Stimulated activated CD4-positive, alpha-beta T cell treated with anti-CD3 and anti-CD28 coated beads, Interleukin-1b, Interleukin-23, amount 100 ng/mL, for 4 hours (primary cell): ENCODE data around the gene LRPAP1.

Experiments used
- DNase-seq, 2 donors: peaks; one replicate each; pipeline ENCODE4 v3.0.0-alpha.2; 2020; ENCODE audit warnings: low read depth in 2 of 2

The LRPAP1 gene

DNA sequence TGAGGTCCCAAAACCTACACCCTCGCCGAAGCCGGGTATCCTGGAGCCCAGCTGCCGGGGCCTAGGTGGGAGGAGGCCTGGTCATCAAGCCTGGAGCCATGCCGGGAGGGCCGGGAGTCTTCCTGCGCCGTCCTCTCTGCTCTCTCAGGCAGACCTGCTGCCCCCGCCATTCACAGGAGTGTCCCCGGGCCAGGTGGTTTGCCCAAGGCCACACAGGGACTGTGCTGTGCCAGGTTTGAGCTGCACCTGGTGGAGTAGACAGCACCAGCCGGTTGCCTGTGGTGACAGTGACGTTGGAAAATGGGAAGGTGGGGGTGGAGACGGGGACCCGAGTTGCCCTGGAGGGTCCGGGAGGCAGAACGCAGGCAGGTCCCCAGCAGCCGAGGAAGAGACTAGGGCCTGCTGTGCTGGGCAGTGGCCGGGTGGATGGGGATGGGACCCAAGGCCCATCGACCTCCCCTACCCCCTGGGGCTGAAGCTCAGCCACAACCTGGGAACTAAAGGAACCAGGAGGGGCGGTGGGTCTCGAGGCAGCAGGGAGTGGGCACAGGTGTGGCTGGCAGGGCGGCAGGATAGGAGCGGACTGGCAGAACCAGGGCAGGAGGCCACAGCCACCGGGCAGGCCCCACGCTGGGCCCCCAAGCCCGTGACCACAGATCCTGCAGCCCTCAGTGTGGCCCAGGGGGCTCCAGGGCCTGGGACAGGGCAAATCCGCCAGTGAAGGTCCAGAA lies 59.6 kb downstream of the LRPAP1 start:
- no peak for DNase-seq

DNA sequence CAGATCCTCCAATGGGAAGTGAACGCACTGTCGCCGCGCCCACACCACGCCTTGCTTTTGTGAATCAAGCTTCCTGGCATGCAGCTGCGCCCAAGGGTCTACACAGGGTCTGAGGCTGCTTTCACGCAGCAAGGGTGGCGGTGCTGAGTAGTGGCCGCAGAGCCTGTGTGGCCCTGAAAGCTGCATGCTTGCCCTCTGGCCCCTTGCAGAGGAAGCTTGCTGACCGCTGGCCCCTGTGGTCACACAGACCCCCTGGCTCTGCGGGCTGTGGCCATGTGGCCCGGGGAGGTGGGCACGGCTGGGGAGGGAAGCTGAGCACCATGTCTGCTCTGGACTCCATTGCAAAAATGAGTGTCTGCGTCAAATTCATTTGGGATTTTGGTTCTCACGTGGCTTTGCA lies 60.3 kb downstream of the LRPAP1 start:
- no peak for DNase-seq

DNA sequence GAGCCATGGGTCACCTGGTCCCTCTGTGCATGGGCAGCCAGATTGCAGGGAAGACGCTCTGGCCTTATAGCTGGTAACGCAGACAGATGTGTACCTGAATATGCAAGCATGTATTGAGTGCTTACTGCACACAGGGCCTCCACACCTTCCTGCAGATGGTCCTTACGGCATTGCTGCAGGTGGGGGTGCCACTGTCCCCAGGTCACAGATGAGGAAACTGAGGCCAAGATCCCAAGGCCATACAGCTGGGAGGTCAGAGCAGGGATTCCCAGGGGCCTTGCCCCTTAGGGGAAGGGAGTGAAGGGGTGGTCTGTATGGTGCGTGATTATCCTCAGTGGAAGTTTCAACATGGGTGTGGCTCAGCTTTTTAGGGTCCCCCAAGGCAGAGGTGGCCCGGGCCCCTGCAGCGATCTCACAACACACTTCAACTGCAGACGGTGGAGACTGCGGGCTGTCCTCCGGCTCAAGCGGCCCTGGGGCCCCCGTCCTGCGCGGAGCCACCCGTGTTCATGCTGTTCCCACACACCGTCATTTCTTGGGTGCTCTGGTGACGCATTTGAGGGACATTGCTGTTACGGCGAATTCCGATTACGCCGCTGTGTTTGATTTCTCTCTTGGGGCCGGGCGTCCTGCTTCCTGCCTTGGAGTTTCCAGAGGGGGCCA lies 61.0 kb downstream of the LRPAP1 start:
- no peak for DNase-seq

DNA sequence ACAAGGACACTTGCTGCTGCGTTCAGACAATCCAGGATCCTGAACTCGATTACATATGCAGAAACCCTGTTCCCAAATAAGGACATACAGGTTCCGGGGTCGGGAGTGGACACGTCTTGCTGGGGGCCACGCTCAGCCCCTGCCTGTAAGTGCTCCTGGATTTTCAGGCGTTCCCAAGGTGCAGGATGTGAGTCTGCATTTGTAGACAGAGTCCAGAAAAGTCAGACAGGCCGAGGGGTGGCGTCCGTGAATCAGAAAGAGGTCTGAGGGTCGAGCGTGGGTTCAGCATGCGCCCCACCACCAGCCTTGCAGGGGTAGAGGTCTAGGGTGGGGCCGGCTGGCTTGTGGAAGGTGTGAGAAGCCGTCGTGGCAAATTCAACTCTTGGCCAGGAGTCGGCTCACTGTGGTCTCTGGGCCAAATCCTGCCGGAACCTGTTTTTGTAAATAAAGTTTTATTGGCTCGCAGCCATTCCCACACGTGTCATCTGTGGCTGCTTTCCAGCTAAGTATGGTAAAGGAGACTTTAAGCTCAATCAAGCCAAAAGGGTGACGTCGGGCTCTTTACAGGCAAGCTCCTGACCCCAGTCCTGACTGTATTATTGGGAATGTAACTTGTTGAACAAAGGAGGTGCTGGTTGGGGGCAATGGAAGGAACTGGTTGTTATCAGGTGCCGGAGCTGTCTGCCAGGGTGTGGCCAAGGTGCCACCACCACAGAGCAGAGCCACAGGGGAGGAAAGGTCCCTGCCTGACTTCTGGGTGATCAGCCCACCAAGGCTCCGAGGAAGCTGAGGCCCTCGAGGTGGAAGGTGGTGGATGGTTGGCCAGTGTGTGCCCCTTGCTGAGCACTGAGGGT lies 61.8 kb downstream of the LRPAP1 start:
- no peak for DNase-seq

DNA sequence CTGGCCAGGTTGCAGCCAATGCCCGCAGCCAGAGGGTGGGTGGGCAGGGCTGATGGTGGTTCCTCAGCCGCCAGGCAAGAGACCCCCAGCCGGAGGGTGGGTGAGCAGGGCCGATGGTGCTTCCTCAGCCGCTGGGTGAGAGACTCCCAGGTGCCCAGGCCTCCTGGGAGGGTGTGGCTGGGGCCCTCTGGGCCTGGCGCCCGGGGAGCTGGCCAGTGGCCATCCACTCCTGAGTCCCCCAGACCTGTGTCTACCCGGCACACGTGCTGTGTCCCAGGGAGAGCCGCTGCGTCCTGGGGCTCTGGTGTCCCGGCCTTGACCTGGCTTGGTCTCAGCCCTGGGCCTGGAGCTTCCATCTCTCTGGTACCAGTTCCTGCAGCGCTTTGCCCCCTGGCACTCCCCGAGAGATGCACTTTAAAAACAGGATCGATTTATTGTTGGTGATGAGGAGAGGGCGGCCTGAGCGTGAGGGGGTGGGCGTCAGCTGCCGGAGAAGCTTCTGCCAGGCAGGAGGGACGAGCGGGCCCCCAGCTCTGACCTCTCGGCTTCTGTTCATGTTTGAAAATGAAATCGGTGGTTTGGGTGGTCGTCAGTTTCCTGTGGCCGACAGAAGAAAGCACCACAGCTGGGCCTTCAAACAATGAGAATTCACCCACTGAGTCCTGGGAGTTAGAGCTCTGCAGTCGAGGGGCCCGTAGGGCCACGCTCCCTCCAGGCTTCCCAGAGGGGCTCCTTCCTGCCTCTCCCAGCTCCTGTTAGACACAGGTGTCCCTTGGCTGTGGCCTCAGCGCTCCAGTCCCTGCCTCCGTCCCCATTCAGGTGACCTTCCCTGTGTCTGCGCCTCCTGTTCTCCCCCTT lies 62.6 kb downstream of the LRPAP1 start:
- DNase-seq = no peak

DNA sequence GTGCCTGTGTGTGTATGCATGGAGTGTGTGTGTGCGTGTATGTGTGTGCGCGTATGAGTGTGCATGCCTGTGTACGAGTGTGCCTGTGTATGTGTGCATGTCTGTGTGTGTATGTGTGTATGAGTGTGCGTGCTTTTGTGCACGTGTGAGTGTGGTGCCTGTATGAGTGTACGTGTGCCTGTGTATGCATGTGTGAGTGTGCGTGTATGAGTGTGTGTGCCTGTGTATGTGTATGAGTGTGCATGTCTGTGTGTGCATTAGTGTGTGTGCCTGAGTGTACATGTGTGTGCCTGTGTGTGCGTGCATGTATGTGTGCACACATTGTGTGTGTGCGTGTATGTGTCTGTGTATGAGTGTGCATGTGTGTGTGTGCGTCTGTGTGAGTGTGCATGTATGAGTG lies 63.4 kb downstream of the LRPAP1 start:
- no peak for DNase-seq

DNA sequence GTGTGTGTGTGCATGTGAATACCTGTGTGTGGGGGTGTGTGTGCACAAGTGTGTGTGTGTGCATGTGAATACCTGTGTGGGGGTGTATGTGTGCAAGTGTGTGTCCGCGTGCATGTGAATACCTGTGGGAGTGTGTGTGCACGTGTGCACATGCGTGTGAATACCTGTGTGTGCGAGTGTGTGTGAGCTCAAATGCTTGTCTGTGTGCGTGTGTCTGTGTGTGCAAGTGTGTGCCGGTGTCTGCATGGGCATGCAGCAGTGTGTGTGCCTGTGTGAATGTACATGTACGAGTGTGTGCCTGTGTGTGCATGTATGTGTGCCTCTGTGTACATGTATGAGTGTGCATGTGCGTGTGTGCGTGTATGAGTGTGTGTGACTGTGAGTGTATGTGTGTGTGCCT lies 64.1 kb downstream of the LRPAP1 start:
- DNase-seq = no peak

DNA sequence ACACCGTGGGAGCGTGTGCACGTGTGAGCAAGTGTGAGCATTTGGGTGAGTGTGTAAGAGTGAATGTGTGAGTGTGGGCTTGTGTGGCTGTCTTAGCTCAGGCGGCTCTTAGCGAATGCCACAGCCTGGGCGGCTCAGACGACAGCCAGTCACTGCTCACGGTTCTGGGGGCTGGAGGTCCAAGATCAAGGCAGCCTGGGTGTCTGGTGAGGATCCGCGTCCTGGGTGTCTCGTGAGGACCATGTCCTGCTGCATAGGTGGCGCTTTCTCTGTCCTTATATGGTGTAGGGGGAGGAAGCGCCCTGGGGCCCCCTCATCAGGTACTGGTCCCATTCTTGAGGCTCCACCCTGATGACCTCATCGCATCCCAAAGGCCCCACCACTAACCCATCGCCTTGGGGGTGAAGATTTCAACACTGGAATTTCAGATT lies 64.6 kb downstream of the LRPAP1 start:
- no peak for DNase-seq

DNA sequence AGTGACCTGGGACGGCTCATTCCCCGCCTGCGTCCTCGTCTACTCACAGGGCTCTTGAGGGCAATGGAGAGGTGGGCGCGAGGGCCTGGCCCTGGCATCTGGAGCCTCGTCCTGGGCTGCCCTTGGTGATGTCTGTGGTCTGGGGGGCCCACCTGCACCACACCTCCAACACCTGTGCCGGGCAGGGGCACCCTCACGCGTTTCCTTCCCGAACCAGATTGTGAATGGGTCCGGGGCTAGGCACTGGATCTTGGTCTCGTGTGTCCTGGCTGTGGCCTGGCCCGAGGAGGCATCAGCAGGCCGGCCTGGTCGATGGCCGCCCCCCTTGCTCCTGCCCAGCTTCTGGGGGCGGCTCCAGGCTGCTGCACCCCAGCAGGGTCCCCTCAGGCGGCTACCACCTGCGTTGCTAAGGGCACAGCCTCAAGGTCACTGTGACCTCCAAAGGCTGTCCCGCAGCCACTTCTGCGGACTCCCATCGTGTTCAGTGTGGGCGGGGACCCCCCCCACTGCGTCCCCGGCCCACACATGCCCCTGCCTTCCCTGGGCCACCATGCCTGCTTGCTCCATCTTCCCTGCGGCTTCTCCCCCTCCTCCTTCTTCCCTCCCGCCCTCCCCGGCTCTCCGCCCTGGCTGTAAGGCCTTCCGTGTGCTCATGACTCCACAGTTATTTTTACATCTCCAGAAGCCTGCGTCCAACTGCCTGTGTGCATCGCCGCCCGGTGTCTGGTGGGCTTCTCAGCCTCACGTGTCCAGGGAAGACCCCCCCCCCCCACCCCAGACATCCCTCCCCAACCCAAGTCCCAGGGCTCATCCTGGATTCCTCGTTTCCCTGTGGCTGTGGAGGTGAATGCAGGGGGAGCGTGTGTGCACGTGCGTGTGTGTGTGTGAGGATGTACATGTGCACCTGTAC lies 65.3 kb downstream of the LRPAP1 start:
- no peak for DNase-seq

DNA sequence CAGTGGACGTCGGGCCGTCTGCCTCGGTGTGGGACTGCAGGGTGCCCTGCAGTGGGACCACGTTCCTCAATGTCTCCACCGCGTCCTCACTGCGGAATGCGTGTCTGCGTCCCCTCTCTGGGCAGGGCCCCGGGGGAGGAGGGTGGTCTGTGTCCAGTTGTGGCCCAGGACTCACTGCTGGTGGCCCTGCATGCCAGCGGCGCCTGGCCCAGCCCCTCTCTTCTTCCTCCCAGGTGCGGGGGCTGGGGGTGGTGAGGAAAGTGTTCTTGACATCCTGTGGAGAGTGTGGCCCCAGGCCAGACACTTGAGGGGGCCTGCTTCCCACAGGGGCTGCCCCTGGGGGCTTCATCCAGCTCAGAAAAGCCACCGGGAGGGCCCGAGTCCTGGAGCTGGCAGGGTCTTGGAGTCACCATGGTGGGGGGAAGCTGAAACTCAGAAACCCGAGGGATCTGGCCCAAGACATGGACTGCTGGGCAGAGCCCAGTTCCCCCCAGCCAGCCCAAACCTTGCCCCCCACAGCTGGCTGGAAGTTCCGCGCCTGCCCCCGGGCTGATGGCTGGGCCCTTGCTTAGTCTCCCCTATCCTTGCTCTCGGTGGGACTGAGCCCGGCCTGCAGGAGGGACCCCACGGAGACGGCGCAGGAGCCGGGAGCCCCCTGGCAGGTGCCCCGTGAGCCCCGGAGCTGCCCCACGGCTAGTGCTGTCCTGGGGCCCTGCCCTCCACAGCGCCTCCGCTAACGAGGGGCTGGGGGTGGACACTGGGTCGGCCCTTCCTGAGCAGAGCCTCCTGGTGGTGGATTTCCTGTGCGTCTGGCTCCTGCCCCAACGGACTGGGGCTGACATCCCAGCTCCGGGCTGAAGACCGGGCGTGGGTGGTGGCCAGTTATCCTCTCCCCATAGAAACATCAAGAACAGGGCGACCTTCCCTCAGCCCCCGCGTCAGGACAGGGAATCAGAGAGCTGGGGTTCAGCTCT lies 66.2 kb downstream of the LRPAP1 start:
- DNase-seq = no peak

DNA sequence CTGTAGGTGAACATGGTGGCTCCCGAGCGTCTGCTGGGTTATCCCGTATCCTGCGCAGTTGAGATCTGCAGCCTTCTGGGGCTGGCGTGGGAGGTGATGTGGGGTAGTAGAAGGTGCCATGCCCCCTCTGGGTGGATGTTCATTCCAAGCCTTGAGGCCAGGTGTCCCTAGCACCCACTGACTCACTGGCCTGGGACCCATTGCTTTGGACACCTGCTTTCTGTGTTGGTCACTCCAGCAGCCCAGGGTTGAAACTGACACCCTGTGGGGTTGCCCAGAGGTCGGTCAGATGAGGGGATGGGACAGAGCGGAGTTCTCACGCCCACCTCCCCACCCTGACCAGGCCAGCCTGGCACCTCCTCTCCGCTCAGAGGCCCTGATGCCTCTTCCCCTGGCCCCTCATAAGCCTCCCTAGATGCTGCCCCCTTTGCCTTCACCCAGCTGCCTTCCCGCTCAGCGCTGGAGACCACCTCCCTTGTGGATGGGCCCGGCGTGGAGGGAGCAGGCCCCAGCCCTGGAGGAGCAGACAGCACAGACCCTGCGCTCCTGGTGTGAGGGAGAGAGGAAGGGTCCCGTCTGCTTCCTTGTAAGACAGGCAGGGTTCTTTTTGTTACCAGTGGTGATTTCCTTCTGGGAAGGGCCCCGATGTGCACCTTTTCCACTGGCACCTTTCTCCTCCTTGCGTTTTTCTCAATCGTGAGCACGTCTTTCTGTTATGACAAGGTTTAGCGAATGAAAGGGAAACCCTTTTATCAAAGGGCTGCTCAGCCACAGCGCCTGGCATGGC lies 67.1 kb downstream of the LRPAP1 start:
- no peak for DNase-seq

DNA sequence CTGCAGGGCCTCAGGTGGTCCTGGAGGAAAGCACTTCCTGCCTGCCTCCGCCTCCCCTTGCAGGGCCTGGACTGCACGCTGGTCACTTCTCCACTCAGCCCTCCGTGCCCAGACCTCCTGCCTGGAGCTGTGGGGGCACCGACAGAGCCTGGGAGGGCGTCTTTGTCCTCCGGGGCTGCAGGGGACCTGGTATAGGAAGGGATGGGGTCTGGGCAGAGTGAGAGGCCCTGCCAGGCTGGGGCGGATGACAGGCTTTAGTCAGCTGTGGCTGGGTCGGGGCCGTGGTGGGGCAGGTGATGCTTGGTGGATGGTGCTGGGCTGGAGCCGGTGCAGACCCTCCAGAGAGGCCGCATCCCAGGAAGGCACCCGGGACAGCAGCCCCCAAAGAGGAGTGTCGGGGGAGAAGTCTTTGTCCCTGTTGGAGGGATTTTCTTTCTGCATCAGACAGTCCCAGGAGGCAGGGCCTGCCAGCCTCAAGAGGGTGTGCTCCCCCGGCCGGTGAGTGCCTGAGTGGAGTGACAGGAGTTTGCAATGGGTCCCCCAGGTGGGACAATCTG lies 67.8 kb downstream of the LRPAP1 start:
- no peak for DNase-seq

DNA sequence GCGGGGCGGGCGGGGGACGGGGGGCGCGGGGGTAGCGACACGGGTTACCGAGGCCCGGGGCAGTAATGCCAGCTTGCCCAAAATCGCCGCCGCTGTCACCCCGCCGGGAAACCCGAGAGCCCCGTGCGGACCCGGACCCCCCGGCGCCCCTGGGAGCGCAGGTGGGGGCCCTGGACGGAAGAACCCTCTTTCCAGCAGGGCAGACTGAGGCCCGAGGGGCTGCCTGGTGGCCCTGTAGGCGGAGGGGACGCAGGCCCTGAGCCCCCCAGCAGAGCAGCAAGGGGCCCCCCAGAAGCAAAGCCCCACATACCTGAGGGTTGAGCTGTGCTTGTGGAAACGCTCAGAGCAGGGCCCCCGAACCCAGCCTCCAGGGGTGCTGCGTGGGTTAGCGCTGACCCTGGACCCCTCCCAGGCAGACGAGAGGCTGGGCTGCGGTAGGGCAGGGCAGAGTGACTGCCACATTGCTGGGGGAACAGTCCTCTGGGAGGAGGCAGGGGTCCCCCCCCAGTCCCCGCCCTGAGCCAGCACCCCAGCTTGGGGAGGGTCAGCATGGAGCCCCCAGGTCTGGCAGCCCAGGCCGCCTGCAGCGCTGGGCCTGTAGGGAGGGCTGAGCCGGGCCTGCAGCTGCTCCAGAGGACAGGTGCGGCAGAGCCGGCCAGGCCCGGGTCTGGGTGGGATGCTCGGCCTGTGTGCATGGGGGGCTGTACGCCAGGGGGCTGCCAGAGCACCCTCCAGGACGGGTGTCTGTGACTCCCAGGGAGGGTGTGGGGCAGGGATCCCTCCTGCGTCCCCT lies 68.5 kb downstream of the LRPAP1 start:
- no peak for DNase-seq

DNA sequence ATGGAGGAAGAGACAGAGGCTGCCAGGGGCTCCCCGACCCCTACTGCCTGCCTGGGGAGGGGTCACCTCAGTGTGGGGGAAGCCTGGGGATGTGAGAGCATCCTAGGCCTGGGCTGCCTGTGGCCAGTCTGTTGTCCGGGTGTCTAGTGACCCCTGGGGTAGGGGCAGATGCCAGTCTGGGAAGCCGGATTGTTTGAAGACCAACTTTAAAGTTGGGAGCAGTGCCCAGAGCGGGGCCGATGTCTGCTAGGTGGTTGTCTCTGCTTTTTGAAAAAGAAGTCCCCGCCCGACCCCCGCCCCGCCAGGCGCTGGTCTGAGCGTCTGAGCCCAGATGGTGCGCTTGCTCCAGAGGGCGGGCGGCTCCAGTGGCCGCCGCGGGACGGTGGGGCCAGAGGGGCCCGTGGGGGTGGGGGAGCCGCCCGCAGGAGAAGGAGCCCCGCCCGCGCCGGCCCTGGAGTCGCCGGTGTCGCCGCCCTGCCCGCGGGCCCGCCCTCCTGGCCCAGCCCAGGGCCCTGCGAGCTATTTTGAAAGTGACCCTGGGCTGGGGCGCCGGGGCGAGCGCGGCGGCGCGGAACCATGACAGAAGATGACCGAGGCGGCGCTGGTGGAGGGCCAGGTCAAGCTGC lies 69.3 kb downstream of the LRPAP1 start, which contains the start of gene DOK7:
Gene DOK7 (plus strand): TSS at position 517 of the 626 bp plus-strand sequence. CDS start 70 bp downstream, at position 587.
- no peak for DNase-seq

DNA sequence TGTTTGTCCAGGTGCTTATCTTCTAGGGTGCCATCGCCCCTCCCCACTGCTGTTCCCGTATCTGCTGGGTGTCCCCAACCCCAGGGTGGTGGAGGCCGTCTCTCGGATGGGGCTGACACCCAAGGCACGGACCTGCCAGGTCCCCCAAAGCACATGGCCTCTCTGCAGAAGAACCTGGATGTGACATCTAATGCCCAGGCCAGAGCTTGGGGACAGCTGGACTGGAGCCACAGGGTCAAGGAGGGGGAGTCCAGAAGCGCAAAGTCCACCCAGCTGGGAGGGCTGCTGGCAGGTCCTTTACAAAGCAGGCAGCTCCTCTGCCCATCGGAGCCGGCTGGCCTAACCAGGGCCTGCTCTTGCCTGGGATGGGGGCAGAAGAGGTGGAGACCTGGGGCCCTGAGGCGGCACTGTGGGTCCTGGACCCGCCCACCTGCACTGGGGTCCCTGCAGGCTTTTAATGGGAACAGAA lies 69.9 kb downstream of the LRPAP1 start:
- DNase-seq = no peak

DNA sequence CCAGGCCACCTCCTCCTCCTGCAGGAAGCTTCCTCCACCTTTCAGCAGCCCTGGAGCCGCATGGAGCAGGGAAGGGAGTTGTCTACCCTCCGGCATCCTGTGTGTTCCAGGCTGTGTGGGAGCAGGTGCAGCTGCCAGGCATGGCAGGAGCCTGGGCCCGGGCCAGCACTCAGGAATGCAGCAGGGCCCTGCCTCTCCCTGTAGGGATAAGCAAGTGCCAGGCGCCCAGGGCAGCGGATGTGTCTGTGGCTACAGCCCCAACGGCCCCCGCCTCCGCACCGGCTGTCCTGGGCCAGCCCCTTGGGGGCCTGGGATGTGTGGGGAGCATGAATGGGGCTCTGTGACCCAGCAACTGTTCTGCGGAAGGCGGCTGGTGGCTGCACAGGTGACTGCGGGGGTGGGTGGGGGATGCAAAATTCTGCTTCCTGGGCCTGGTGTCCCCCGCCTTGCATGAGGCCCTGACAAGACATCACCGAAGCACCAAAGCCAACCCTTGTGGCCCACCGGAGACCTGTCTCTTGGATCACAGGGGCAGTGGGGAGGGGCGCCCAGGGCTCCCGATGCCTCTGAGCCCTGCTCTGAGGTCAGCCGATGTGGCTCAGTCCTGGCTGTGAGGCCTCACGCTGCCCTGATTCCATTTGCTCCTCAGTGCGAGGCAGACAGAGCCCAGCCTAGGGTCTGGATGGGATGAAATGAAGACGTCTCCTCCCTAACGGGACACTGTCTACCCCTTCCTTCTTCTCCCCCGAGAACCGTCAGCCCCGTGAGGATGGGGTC lies 70.5 kb downstream of the LRPAP1 start:
- DNase-seq = no peak
